TTC549 (cell line): Measurements from ENCODE around the gene CDYL.
"Not testable (repeated sequence)": the region's sequence is repeated elsewhere in the genome, so short reads cannot be mapped to it uniquely, and the experiment has no call there.

Source experiments
- FAIRE-seq: peaks from 2 replicates; lab custom pipeline; 2012; peaks lifted over from hg19 to GRCh38; lab: Jason Lieb, UNC

Gene CDYL

DNA sequence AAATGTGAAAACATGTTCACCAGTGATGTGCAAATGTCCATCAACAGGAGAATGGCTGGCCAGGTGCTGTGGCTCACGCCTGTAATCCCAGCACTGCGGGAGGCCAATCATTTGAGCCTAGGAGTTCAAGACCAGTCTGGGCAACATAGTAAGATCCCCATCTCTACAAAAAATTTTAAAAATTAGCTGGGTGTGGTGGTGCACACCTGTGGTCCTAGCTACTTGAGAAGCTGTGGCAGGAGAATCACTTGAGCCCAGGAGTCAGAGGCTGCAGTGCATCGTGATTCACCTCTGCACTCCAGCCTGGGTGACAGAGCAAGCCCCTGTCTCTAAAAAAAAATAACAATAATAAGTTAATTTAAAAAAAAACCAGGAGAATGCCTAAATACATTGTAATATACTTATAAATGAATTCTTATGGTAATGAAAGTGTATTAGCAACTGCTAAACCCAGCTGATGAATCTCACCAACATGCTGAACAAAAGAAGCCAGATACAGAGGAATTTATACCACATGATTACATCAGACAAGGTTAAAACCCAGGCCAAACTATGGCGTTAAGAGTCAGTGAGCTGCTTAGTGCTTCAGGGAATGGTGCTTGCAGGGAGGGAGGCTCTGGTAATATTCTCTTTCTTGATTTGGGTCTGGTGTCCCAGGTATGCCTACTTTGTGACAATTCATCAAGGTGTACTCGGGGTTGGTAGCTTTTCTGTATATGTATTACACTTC is 191.3 kb downstream of the CDYL start:
- no peak for FAIRE-seq

DNA sequence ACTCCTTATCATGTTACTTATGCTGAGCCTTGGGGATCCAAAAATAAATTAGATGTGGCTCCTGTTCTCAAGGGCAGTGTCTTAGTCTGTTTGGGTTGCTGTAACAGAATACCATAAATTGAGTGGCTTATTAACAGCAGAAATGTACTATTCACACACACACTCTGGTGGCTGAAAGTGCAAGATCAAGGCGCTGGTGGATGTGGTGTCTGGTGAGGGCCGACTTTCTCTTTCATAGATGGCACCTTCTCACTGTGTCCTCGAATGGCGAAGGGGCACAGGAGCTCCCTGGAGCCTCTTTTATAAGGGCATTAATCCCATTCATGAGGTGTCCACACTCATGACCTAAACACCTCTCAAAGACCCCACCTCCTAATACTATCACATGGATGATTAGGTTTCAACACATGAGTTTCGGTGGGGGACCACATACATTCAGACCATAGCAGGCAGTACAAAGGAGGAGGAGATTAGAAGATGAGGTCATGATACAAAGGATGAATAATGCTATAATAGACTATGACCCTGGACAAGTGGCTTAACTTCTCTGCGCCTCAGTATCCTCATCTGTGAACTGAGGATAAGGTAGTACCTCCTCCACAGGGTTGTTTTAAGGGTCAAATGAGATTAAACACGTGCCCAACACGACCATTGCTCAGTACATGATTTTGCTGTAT is 193.5 kb downstream of the CDYL start:
- FAIRE-seq: no peak

DNA sequence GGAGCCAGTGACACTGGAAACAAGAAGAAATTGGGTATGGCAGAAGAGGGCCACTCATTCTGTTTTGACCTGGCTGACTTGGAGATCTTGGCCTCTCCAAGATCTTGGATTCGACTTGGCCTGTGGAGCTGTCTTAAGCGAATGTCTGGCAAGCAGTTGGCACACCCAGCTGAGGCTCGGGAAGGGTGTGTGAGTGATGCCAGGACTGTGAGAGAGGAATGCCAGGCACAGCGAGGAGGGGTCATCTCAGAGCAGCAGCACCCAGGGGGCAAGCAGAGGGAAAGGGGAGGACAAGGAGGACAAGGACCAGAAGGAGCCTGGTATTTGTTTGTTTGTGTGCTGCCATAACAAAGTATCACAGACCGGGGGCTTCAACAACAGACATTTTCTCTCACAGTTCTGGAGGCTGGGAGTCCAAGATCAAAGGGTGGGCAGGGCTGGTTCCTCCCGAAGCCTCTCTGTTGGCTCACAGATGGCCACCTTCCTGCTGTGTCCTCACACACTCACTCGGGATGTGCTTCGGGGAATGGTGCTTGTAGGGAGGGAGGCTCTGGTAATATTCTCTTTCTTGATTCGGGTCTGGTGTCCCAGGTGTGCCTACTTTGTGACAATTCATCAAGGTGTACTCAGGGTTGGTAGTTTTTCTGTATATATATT is 194.7 kb downstream of the CDYL start:
- FAIRE-seq: no peak

DNA sequence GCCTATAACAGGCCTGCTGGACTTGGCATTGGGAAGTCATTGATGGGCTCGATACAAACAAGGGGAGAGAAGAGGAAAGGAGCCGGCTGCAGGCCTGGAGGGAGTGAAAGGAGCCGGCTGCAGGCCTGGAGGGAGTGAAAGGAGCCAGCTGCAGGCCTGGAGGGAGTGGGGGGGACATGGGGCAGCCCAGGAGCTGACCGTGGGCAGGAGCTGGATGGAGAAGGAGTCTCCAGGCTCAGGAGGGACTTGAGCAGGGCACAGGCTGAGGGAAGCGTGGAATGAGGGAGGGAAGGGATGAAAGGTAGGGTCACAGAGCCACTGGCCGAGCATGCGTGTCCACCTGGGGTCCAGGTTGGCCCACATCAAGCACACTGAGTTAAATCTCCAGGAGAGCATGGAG is 195.6 kb downstream of the CDYL start:
- FAIRE-seq: no peak

DNA sequence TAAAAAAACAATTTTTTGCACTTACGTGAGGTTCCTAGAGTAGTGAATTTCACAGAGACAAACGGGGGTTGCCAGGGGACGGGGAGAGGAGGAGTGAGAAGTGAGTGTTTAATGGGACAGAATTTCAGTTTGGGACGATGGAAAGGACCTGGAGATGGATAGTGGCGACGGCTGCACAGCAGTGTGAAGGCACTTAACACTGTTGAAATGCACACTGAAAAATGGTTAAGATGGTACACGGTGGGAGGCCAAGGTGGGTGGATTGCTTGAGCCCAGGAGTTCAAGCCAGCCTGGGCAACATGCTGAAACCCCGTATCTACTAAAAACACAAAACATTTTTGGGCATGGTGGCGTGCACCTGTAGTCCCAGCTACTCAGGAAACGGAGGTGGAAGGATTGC is 196.2 kb downstream of the CDYL start:
- no peak for FAIRE-seq

DNA sequence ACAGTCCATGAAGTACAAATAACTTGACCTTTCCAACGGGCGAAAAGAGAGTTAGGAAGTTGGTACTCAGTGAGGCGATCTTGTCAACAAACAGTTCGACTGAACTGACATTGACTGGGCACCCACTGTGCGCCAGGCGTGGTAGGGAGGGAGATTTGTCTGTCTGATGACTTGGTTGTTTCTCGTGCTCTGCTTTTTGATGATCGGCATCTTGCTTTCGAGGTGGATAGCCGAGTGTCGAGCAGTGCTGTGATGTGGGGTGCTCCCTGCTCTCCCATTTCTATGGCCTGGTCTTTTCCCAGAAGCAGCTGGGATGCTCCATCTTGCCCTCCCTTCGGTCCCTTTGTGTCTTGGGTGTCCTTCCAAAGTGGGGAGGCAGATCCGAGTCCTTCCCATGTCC is 197.2 kb downstream of the CDYL start:
- no peak for FAIRE-seq

DNA sequence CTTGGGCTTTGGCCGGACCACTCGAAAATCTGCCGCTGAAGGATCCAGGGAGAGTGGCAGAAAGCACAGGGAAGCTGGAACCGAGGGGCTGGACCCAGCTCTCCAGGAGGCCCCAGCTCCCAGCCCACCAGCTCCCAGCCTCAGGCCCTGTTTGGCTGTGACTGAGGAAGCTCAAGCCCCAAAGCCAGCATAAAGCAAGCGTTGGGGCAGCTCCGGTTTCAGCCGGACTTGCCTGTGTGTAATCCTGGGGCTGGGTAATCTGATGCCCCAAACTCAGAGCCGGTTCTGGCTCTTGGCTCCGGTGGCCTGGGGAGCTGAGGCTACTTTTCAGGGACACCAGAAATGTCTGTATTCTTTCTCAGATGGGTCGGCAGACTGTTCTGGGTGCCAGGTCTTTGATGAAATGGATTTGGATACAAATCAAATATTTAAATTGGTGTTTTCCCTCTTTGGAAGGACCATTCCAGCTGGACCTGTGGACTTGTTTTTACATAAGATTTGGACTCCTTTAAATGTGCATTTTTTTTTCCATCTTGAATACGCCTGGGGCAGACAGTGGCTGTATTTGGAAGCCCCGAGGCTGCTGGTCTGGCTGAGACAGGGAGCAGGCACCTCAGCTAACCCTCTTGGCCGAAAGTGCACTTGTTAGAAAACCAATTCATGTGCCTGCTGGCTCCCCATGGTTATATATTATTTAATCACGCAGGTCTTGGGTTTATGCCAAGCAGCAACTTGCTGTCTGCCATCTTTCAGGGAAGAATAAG is 198.0 kb downstream of the CDYL start:
- no peak for FAIRE-seq

DNA sequence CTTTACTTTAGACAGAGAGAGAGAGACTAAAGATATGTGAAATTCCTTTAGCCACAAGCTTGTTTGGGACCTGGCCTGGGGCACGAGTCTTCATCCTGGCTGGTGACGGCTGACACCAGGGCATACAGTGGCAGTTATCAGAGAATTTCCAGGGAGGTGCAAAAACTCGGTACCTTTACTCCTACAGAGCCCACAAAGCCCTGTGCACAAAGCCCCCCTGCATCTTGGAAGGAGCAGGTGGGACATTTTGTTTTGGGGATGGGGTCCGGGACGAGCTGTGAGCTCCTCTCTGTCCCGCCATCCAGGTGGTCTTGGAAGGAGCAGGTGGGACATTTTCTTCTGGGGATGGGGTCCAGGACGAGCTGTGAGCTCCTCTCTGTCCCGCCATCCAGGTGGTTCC is 198.8 kb downstream of the CDYL start:
- no peak for FAIRE-seq

DNA sequence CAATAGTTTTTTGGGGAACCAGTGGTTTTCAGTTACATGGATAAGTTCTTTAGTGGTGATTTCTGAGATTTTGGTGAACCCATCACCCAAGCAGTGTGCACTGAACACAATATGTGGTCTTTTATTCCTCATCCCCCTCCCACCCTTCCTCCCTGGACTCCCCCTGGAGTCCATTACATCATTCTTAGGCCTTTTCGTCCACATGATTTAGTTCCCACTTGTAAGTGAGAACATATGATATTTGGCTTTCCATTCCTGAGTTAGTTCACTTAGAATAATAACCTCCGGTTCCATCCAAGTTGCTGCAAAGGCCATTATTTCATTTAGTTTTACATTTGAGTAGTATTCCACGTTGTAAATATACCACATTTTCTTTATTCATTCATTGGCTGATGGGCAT is 199.3 kb downstream of the CDYL start:
- FAIRE-seq: no peak

DNA sequence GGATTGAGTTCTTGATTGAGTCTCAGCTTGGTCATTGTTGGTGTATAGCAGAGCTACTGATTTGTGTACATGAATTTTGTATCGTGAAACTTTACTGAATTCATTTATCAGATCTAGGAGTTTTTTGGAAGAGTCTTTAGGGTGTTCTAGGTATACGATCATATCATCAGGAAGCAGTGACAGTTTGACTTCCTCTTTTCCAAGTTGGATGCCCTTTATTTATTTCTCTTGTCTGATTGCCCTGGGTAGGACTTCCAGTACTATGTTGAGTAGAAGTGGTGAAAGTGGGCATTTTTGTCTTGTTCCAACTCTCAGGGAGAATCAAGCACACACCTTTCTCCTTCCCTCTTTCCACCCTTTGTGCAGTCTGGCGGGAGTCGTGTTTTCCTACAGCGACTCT is 201.3 kb downstream of the CDYL start:
- FAIRE-seq: no peak

DNA sequence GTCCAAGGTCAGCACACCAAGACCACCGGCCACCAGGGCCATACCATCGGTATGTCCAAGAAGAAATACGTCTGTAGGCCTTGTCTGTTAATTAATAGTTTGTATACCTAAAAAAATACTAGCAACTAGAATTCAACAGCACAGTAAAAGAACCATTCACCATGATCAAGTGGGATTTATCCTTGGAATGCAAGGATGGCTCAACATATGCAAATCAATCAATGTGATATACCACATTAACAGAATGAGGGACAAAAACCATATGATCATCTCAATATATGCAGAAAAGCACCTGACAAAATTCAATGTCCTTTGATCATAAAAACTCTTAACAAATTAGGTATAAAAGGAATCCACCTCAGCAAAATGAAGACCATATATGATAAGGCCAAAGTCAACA is 203.2 kb downstream of the CDYL start:
- no peak for FAIRE-seq

DNA sequence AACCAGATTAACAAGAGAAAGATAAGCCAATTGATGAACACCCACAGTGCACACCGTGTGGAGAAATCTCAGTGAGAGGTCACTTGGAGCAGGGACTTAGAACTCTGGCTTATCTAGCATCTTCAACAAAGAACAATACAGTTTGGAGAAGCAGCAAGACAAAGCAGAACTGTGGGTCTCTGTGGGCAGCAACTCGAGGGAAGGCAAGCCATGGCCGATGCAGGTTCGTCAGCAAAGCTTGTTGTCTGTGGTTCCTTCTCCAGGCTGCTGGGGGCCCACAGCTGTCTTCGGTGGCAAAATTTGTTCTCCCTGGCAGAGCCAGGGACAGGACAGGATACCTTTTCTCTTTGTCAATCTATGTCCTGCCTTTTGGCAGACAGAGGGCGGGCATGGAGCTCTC is 205.6 kb downstream of the CDYL start:
- no peak for FAIRE-seq

DNA sequence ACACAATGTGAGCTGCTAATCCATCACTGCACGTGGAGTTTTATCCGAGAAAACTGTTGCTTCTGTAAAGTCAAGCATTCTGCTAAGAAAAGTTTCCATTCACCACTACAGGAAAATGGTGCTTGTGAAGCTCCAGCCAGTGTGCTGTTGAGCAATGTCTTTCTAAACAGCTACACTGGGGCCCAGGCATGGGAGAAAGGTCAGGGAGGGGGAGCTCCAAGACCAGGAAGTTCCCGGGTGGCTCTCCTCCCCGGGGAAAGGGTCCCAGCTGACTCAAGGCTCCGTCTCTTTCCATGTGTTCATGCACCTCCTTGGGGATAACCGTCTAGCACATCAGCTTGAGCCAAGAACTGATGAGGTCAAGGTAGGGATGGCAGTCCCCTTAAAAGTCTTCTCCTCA is 207.1 kb downstream of the CDYL start:
- FAIRE-seq: no peak

DNA sequence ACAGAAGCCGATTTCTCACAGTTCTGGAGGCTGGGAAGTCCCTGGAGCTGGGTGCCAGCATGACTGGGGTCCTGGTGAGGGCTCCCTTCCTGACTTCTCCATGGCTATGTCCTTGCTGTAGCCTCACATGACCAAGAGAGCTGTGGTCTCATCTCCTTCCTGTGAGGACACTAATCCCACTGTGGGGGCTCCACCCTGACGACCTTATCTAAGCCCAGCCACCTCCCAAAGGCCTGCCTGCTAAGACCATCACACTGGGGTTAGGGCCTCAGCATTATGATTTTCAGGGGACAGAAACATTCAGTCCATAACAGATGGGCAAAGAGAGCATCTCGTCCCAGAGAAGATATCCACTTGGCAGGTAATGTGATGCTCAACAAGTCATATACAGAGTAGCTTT is 210.8 kb downstream of the CDYL start:
- FAIRE-seq: no peak

DNA sequence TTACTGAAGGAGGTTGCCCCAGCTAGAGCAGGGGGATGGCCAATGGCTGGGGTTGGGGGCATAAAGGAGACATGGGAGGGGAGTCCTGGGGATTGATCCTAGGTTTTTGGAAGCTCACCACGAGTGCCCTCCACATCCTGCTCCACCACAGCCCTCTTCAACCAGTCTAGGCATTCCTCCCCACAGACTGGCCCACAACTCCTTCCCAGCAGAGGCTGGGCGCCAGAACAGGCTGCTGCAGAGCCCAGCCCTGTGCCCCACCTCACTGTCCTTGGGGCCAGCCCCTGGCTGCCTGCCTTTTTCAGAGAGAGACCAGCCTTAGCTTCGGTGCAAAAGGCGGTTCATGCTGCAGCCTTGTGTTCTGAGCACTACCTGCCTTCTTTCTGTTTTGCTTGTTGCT is 211.2 kb downstream of the CDYL start:
- FAIRE-seq: no peak

DNA sequence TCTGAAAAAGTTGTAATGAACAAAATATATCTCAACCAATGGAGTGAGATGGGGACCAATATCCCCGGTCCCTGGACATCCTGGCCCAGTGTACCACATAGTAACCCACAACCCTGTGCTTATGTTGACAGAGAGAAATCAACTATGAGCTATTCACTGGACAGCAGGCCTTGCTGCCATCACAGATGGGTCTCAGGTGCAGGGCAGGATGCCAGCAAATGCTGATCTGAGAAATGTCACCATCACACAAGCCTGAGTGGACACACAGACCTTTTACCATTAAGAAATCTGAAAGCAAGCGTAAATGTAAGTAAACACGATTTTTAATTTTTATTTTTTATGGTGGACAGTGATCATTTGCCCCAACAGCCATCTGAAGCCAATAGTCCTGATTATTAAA is 218.5 kb downstream of the CDYL start:
- no peak for FAIRE-seq

DNA sequence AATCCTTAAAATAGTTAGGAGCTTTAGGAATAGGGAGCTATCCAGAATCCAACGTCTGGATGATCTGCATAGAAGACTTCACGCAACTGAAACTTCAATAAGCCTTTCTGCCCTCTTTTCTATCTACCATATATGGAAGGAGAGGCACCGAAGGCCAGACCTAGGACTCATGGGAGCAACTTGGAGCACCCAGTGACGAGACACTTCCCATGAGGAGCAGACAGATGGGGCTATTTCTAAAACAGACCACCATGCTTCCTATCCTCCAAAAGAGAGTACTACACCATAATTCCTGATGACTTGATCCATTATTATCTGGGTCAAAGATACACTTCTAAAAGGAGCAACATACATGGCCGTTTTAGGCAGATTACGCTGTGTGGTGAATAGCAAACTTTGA is 221.7 kb downstream of the CDYL start:
- FAIRE-seq: no peak

DNA sequence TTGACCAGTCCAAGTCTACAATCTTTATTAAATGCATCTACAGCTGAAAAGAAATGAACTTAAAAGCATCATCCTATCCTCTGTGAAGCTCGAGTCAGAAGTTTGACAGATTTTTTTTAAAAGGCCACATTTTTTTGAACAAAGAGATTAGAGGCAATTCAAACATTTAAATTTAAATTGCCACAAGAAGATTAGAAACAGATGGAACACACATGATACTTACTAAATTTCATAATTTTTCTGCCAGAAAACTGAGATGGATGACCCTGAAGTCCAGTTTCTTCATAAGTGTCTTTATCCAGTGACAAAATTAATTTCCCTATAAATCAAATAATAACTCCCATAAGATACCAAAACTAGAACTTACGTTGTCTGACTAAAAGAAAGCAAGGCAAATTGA is 223.4 kb downstream of the CDYL start:
- FAIRE-seq: no peak

DNA sequence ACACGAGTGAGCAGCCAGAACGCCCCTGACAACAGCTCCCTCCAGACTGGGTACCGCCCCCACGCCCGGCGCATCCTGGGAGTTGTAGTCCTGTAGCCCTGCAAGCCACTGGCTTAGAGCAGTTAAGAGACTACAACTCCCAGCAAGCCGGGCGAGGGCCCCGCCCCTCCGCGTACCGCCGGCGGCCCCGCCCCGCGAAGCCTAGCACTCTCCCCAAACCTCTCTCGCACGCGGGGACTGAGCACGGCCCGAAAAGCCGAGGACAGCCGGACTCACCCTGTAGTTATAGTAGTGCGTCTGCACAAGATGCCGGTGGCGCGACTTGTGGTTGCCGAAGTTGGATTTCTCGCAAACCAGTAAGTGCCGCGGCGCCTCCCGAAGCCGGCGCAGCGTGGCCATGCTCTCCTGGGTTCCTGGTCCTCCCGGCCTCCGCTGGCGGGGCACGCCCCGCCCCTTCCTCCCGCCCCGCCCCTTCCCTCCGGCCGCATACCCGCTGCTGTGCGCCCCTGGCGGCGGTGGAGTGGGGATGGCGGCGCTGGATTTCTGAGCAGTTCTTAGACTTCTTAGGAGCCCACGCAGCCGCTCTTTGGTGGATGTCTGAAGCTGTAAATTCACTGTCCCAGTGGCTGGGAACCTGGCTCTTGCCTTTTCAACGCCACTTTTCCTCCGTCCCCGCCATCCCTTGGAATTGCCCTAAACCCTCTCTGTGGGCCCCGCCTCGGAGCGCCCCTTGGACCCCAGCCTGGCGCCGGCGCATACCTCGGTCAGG is 227.6 kb downstream of the CDYL start, which contains the start of gene RPP40:
TSS of gene RPP40 (minus strand) at position 434 of the 769 bp plus-strand sequence. CDS start at position 399, 35 bp downstream.
- FAIRE-seq: no peak

DNA sequence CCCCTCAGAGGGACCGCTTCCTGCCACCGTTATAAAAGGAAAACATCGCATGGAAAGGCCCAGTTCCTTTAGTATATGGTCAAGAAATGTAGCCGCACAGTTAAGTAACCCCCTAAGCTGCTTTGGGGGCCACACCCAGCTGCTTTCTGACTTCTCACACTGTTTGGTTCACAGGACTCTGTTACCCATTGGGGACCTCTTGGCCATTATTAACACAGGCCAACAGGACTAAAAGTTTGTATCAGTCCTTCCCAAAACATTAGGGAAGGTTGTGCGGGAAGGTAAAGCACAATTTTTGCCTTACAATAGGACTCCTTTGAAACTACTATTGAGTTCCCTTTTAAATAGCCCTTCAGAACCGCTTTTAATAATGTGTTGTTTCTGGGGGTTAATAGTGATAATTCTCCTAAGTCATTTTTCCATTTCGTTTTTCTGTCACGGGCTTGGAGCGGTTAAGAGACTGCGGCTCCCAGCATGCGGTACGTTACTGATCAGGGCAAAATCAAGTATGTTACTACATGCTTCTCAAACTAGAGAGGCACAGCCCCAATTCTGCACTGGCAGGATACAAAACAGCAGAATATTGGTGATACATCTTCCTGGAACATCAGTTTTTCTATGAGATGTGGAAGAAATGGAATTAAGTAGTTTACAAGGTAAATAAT is 228.3 kb downstream of the CDYL start:
- no peak for FAIRE-seq

DNA sequence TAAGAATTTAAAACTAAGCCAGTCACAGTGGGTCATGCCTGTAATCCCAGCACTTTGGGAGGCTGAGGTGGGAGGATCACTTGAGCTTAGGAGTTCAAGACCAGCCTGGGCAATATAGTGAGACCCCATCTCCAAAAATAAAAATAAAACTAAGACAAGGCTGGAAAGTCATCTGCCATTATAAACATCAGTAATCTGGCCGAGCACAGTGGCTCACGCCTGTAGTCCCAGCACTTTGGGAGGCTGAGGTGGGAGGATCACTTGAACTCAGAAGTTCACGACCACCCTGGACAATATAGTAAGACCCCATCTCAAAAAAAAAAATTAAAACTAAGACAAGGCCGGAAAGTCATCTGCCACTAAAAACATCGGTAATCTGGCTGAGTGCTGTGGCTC is 228.8 kb downstream of the CDYL start:
- not testable (repeated sequence) for FAIRE-seq
